Adipocyte (in vitro differentiated cells): ENCODE results near the gene MSX1.

Source experiments
- DNase-seq: peaks from one replicate; pipeline ENCODE4 v3.0.0-alpha.2; 2015; ENCODE audit warnings: low read depth
- H3K27me3 ChIP-seq: replicated peaks from 2 replicates; pipeline ENCODE4 v1.7.0; 2013; ENCODE audit warnings: mild to moderate bottlenecking, low read length, moderate library complexity; ENCODE audit not compliant: control insufficient read depth, insufficient read depth
- H3K36me3 ChIP-seq: 2 replicates; pipeline ENCODE4 v1.7.0; 2013; ENCODE audit warnings: low read length, mild to moderate bottlenecking, moderate library complexity; ENCODE audit not compliant: control insufficient read depth, insufficient read depth, severe bottlenecking
- H3K4me1 ChIP-seq: 2 replicates; pipeline ENCODE4 v1.7.0; 2013; ENCODE audit warnings: mild to moderate bottlenecking, low read length, moderate library complexity; ENCODE audit not compliant: control insufficient read depth, insufficient read depth
- H3K4me3 ChIP-seq: 2 replicates; pipeline ENCODE4 v1.7.0; 2013; ENCODE audit warnings: mild to moderate bottlenecking, low read length, moderate library complexity
- H3K9ac ChIP-seq: 2 replicates; pipeline ENCODE4 v1.7.0; 2013; ENCODE audit warnings: mild to moderate bottlenecking, low read length, moderate library complexity
- H3K9me3 ChIP-seq: 2 replicates; pipeline ENCODE4 v1.7.0; 2013; ENCODE audit warnings: mild to moderate bottlenecking, low read length, moderate library complexity; ENCODE audit not compliant: control insufficient read depth

MSX1 gene

DNA sequence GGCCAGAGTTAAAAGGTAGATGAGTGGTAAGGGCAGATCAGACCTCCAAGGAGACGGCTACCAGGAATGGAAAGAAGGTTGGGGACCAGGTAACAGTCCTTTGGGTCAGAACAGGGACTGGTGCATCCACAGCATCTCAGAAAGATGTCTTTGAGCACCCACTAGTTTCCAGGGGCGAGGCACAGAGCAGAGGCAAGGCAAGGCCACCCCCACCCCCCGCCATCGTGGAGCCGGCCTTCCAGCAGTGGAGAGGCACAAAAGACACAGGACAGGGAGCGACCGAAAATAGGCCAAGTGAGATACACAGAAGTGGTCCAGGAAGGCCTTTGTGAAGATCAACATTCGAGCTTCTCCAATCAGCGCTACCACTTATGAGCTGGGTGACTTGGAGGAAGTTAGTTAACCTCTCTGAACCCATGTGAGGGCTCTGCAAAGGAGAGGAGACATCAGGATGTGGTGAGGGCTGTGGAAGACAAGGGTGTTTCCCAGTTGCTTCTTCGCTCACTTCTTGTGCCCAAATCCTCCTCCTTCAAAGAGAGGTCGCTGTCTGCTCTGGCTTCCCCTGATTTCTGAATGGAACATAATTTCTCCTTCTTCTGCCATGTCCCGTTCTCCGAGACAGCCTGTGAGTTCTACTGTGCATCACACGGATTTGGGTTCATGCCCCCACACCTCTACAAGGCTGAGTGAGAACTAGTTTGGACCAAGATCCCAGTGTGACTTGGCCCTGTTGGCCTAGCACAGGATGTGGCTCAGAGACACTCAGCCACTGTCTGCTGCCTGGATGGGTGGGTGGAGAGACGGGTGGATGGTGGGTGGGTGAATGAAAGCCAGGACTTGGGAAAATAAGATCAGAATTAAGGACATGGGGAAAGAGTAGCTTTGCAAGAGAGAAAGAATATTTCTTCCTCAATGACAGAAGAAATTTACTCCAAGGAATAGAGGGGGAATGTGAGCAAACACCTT lies 16.7 kb upstream of the MSX1 start:
- no peak overlapping the region for H3K4me3 ChIP-seq
- H3K27me3 ChIP-seq: no peaks in the 10 kb centered on the region
- DNase-seq: no peak
- no peaks in the 10 kb centered on the region for H3K36me3 ChIP-seq
- no peak overlapping the region for H3K9ac ChIP-seq
- no peaks in the 10 kb centered on the region for H3K9me3 ChIP-seq
- H3K4me1 ChIP-seq: peaks cover 4% of the 10 kb centered on the region

DNA sequence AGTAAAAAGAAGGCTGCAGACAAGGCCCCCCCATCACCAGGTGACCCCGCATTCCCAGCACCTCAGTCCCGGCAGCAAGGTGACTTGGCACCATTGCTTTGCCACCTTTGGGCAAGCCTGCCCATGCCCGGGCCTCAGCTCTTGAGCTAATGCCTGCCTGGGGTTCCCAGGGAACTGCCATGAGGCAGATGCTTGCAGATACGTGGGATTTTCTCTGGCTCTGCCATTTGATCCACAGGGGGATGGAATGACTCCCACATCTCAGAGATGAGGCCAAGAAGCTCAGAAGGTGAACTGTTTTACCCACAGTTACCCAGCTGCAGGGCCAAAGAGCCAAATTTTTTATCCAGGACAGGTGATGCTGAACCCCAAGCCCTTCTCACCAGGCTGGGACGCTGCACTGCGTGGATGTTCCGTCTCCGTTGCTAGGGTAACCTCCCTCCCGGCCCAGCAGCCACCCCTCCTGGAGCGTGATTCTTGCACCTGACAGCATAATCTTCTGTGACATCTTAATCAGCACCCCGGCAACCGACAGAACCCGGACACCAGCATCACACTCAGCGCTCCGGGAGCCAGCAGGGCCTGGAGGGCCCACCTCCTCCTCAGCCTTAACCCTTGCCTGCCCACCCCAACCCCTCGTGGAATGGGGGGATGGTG lies 15.7 kb upstream of the MSX1 start:
- no peak overlapping the region for H3K4me3 ChIP-seq
- no peaks in the 10 kb centered on the region for H3K4me1 ChIP-seq
- H3K27me3 ChIP-seq: no peaks in the 10 kb centered on the region
- no peak for DNase-seq
- no peaks in the 10 kb centered on the region for H3K36me3 ChIP-seq
- H3K9ac ChIP-seq: no peak overlapping the region
- H3K9me3 ChIP-seq: no peaks in the 10 kb centered on the region

DNA sequence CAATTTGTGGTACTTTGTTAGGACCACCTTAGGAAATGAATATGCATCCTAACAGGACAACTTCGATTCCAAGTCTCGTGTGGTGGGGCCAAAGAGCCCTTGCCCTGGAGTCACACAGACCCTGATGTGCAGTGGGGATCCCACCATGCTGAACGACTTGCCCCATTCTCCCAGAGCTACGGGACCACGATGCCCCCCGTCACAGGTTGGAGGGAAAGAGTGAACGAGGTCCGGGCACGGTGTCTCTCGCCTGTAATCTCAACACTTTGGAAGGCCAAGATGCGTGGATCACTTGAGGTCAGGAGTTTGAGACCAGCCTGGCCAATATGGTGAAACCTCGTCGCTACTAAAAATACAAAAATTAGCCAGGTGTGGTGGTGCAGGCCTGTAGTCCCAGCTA lies 14.4 kb upstream of the MSX1 start:
- H3K27me3 ChIP-seq: no peaks in the 10 kb centered on the region
- H3K9ac ChIP-seq: no peak overlapping the region
- H3K4me1 ChIP-seq: no peaks in the 10 kb centered on the region
- no peak overlapping the region for H3K4me3 ChIP-seq
- no peak for DNase-seq
- H3K36me3 ChIP-seq: no peaks in the 10 kb centered on the region
- H3K9me3 ChIP-seq: no peaks in the 10 kb centered on the region

DNA sequence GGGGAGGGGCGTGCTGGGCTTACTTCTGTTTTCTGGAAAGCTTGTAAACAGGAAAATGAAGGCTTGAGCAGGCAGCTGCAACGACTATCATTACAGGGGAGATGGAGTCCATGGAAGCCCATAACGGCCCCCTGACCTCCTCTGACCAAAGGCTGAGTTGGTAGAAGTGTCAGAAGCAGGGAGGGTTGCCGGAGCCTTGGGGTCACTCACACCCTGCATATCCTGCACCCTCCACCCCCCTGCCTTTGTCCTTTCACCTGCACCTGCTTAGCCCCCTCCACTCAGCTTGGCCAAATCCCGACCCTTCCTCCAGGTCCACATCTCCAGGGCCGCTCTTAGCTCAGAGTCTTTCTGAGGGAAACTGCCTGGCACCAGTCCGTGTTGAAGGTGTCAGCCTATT lies 12.5 kb upstream of the MSX1 start:
- Histone ChIP-seq H3K27me3 (no peaks in the 10 kb centered on the region), H3K36me3 (no peaks in the 10 kb centered on the region), H3K4me1 (peaks cover under 1% of the 10 kb centered on the region)

DNA sequence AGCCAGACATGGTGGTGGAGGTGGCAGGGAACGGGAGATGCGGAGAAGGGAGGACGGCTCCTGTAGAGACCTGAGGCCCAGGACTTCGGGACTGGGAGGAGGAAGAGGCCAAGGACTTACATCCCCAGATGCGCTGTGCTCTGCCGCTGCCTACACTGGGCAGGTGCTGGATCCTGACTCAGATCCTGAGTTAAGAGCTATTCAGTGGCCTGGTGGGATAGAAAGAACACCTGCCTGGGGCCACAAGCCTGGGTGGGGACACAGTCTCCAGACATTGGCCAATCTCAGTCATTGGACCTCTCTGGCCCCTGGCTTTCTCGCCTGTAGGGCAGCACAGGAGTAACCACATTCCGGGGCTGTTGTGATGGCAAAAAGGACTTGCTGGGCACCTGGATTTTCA lies 10.9 kb upstream of the MSX1 start:
- Histone ChIP-seq H3K9ac (no peak overlapping the region), H3K4me3 (no peak overlapping the region), H3K36me3 (no peaks in the 10 kb centered on the region), H3K4me1 (peaks cover 10% of the 10 kb centered on the region), H3K27me3 (no peaks in the 10 kb centered on the region), H3K9me3 (no peaks in the 10 kb centered on the region)
- no peak for DNase-seq

More for the DNA sequence above, 12.5 kb upstream of the MSX1 start:
- Histone ChIP-seq H3K4me3 (no peak overlapping the region), H3K9me3 (no peaks in the 10 kb centered on the region), H3K9ac (no peak overlapping the region)
- DNase-seq: no peak

DNA sequence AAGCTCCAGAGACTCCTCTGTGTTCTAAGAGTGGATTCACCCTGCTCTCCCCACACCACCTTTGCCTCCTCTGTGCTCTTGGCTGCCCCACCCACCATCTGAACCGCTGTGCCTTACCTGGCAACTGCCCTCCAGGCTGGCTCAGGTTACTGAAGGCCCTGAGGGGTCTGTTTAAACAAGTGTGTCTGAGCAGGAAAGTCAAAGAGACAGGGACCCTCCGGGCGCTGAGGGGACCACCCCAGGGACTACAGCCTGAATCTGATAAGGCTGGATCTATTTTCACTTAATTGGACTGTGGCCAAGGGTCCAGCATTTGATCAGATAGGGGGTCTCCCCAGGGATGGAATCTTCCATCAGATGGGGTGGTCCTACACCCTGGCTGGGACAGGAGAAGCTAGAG lies 10.4 kb upstream of the MSX1 start:
- no peaks in the 10 kb centered on the region for H3K9me3 ChIP-seq
- no peaks in the 10 kb centered on the region for H3K36me3 ChIP-seq
- H3K4me1 ChIP-seq: peaks cover 12% of the 10 kb centered on the region
- no peak overlapping the region for H3K4me3 ChIP-seq
- no peak overlapping the region for H3K9ac ChIP-seq
- H3K27me3 ChIP-seq: no peaks in the 10 kb centered on the region
- DNase-seq: no peak

DNA sequence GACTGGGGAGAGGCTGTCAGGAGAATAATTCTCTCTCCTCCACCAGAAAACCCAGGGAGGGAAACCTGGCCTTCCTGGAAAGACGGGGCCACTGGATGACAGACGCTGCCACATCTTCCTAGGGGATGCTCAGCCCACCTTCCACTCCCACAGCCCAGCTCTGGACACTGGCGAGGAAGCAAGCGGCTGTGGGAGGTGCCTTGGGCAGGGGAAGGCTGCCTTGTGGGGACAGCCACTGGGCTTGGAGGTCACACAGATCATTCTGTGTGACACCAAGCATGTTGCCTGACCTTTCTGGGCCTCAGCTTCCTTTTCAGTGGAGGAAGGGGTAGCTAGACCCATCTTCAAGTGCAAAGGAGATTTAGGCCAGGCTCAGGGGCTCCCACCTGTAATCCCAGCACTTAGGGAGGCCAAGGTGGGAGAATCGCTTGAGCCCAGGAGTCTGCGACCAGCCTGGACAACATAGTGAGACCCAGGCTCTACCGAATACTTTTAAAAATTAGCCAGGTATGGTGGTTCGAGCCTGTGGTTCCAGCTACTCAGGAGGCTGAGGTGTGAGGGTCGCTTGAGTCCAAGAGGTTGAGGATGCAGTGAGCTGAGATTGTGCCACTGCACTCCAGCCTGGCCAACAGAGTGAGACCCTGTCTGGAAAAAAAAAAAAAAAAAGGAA lies 9.8 kb upstream of the MSX1 start:
- H3K27me3 ChIP-seq: no peaks in the 10 kb centered on the region
- H3K9me3 ChIP-seq: no peaks in the 10 kb centered on the region
- H3K9ac ChIP-seq: no peak overlapping the region
- peaks cover 12% of the 10 kb centered on the region for H3K4me1 ChIP-seq
- H3K36me3 ChIP-seq: no peaks in the 10 kb centered on the region
- DNase-seq: no peak
- no peak overlapping the region for H3K4me3 ChIP-seq

DNA sequence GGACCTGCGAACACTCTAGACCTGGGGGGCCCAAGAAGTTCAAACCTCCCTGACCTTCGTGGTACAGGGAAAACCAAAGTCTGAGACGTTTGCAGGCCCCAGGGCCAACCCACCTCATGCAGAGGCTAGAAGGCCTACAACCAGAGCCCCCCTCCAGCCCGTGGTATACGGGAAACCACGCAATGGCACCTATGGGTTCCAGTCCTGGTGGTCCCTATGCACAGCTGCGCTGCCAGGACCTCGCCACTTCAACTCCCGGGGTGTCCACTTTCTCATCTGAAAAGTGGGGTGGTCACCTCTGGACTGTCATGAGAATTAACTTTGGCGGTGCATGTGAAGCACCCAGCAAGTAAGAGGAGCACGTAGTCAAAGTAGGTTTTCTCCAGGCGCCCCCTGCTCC lies 8.4 kb upstream of the MSX1 start:
- Histone ChIP-seq H3K9ac (no peak overlapping the region), H3K4me3 (no peak overlapping the region), H3K9me3 (no peaks in the 10 kb centered on the region), H3K27me3 (no peaks in the 10 kb centered on the region), H3K4me1 (peaks cover 12% of the 10 kb centered on the region), H3K36me3 (no peaks in the 10 kb centered on the region)
- DNase-seq: no peak

DNA sequence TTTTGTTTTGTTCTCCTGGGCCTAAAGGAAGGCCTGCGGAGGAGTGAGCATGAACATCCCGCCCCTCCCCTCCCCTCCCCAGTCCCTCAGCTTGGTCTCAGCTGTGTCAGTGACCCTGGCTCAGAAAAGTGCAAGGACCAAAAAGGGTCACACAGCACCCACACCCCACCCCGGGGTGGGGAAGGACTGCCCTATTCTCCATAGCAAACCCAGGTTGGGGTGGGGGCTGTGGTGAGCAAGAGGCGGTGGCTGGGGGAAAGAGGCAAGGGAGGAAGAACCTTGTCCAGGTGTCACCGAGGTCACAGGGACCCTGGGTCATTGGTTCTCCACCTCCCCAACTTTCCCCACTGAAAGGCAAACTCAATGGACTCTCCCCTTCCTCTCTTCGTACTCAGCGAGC lies 7.6 kb upstream of the MSX1 start:
- H3K4me1 ChIP-seq: peaks cover 12% of the 10 kb centered on the region
- peak overlapping the region; percentile 95 for H3K9ac ChIP-seq
- H3K9me3 ChIP-seq: no peaks in the 10 kb centered on the region
- no peak overlapping the region for H3K4me3 ChIP-seq
- no peak for DNase-seq
- H3K36me3 ChIP-seq: no peaks in the 10 kb centered on the region
- H3K27me3 ChIP-seq: no peaks in the 10 kb centered on the region

DNA sequence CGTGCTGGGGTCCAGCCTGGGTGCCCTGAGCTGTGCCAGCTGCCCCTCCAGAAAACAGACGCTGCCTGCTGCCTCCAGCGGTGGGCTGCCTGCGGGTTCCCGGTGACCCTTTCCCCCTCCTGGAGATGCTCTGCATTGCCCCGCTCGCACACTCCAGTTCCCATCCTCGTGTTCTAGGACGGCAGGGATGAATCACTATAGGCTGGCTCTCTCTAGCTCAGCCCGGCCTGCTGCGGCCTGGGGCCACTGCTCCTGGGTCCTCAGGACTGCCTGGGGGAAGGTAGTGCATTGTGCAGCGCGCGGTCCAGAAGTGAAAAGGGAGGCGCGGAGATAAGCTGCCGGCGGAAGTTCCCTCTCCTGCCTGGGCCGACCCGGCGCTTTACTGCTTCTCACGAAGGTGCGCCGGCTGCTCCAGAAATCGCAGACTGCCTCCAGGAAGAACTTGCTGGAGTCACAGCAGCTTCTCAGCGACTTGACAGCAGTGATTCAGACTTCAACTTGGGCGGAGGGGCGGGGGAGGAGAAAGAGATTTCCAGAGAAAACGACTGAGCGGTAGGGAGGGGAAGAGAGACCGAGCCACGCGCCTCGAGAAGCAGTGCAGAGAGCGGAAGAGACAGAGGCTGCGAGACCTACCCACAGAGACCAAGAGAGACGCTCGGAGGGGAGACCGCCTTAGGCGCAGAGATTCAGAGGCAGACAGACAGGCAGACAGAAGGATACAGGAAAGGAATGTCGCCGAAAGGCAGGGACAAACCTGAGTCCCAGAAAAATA lies 6.7 kb upstream of the MSX1 start:
- Histone ChIP-seq H3K9ac (peak overlapping the region; percentile 95), H3K4me3 (peak overlapping the region; percentile 82), H3K36me3 (no peaks in the 10 kb centered on the region), H3K9me3 (no peaks in the 10 kb centered on the region), H3K4me1 (peaks cover 12% of the 10 kb centered on the region), H3K27me3 (no peaks in the 10 kb centered on the region)
- peak; percentile 54 for DNase-seq
